Upper lobe of right lung (tissue), 1 donor: Measurements from ENCODE around the gene PLA2G2F. TPM values are rescaled to one million over a fixed set of nuclear protein-coding genes. Genes with fewer than 3 reads are reported as not detected.

Source experiments
- ATAC-seq: fragments of 200-7000 bp; cut with Tn5 transposase; one replicate; pipeline ENCODE4 v1.9.1; 2020; ENCODE audit warnings: mild to moderate bottlenecking, moderate library complexity
- DNase-seq: peaks from one replicate; pipeline ENCODE4 v3.0.0-alpha.2; 2020
- H3K27ac ChIP-seq: fragments of 200-600 bp; one replicate; pipeline ENCODE4 v1.8.0; 2022
- H3K27me3 ChIP-seq: fragments of 200-600 bp; one replicate; pipeline ENCODE4 v1.8.0; 2022; ENCODE audit warnings: mild to moderate bottlenecking
- H3K36me3 ChIP-seq: fragments of 200-600 bp; one replicate; pipeline ENCODE4 v1.8.0; 2022
- H3K4me1 ChIP-seq: fragments of 200-600 bp; one replicate; pipeline ENCODE4 v1.8.0; 2022
- H3K4me3 ChIP-seq: fragments of 200-600 bp; one replicate; pipeline ENCODE4 v1.8.0; 2022; ENCODE audit warnings: mild to moderate bottlenecking
- H3K9me3 ChIP-seq: fragments of 200-600 bp; one replicate; pipeline ENCODE4 v1.8.0; 2022
- intact Hi-C: fragments of 100-400 bp; cut with DNase I; formaldehyde crosslinking; loops from one replicate; pipeline ENCODE4 v1.11.0; 2022
- total RNA-seq: library from RNA; stranded (reverse); fragmentation: NEBNext Ultra II Directional; extraction: Animal tissue kit (Norgen Biotek cat#: 25700); gene quantifications from one replicate; pipeline ENCODE4 v1.2.1, GENCODE V29; 2021
- TF ChIP-seq, protein P1 (sequence below): fragments of 200-600 bp; IDR thresholded peaks from one replicate; pipeline ENCODE4 v1.8.0; 2022; ENCODE audit warnings: antibody characterized with exemption
- donor health status: DM: no; HTN: yes; CAD: no; lungs with severe emphysema.

The PLA2G2F gene
- total RNA-seq, 1 donor from 2014 or later, result not detected

DNA sequence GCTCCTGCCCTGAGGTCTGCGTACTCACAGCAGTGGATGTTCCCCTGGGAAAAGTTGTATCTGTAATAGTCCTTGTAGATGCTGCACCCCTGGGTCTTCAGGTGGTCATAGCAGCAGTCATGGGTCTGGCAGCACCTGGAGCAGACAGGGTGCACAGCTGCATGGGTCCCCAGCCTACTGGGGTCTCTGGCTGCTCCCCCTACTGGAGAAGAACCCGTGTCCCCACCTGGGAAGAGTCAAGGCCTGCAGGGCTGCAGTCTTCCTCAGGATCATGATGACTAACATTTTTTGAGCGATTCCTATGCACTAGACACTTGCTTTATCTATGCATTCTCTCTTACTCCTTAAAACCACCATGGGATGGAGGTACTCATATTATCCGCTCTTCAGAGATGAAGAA is 23.6 kb upstream of the PLA2G2F start:
- no peak overlapping the region for H3K27ac ChIP-seq
- H3K36me3 ChIP-seq, result no peaks in the 10 kb centered on the region
- H3K27me3 ChIP-seq, result no peaks in the 10 kb centered on the region
- no peaks in the 10 kb centered on the region for H3K4me1 ChIP-seq
- TF ChIP-seq, protein P1, sequence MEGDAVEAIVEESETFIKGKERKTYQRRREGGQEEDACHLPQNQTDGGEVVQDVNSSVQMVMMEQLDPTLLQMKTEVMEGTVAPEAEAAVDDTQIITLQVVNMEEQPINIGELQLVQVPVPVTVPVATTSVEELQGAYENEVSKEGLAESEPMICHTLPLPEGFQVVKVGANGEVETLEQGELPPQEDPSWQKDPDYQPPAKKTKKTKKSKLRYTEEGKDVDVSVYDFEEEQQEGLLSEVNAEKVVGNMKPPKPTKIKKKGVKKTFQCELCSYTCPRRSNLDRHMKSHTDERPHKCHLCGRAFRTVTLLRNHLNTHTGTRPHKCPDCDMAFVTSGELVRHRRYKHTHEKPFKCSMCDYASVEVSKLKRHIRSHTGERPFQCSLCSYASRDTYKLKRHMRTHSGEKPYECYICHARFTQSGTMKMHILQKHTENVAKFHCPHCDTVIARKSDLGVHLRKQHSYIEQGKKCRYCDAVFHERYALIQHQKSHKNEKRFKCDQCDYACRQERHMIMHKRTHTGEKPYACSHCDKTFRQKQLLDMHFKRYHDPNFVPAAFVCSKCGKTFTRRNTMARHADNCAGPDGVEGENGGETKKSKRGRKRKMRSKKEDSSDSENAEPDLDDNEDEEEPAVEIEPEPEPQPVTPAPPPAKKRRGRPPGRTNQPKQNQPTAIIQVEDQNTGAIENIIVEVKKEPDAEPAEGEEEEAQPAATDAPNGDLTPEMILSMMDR, result no peak
- peak; percentile 29 for DNase-seq
- H3K9me3 ChIP-seq, result no peaks in the 10 kb centered on the region
- no peak overlapping the region for H3K4me3 ChIP-seq
- no peak for ATAC-seq
- intact Hi-C loops, result no loop called here

DNA sequence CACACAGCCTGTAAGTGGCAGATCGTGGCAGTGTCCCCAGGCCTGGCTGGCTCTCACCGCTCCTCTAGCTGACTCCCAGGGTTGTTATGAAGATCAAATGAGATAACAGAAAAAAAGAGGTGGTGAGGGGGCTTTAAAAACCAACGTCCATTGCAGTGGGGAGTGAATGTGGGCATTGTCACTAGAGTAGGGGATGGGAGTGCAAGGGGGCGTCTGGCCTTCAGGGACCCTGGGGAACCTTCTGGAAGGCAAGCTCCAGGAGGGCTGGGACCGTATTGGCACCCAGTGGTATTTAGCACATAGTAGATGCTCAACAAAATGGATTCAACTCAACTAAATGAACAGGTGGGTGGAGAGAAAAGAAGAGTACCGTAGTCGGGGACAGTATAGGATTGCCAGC is 23.2 kb upstream of the PLA2G2F start:
- intact Hi-C loops, result no loop called here
- ATAC-seq (no peak), DNase-seq (peak; percentile 19)
- TF ChIP-seq, protein P1, result no peak
- Histone ChIP-seq H3K27ac (no peak overlapping the region), H3K36me3 (no peaks in the 10 kb centered on the region), H3K9me3 (no peaks in the 10 kb centered on the region), H3K4me1 (no peaks in the 10 kb centered on the region), H3K4me3 (no peak overlapping the region), H3K27me3 (no peaks in the 10 kb centered on the region)

DNA sequence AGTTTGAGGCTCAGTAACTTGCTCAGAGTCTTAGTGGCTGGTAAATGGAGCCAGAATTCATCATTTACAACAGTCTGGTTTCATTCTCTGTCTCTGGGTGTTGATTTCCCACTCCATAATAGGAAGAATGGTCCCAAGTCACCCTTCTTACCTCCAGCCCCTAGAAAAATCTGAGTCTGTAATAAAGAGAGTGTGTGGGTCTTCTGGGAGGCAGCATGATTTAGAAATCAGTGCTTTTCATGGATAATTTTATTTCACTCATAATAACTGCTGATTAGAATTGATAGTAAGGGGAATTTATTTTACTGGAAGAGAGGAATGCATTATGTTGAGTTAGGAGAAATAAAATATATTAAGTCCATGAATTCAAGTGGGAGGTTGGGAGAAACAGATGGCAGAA is 21.9 kb upstream of the PLA2G2F start:
- Histone ChIP-seq H3K4me3 (no peak overlapping the region), H3K27ac (no peak overlapping the region), H3K9me3 (no peaks in the 10 kb centered on the region), H3K27me3 (no peaks in the 10 kb centered on the region), H3K36me3 (no peaks in the 10 kb centered on the region), H3K4me1 (no peaks in the 10 kb centered on the region)
- ATAC-seq (no peak), DNase-seq (no peak)
- TF ChIP-seq, protein P1, result no peak
- intact Hi-C loops, result no loop called here

DNA sequence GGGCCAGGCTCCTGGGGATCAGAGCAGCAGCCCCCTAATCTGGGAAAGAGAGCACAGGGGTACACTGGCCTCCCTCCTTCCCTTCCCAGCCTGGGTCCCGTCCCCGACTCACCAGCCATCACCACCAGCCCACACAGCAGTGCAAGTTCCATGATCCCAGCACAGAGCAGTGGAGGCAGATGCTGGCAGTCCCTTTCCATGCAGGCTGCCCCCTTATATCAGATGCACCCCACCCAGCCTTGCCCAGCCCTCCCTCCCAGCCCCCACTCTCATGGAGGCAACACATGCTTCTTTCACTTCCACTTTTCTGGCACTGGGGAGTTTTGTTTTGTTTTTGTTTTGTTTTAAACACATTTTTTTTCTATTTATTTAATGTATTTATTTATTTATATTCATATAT is 19.8 kb upstream of the PLA2G2F start, which contains the start of gene PLA2G2D:
Gene PLA2G2D (minus strand): TSS at position 190 of the 400 bp plus-strand sequence. CDS start 38 bp downstream, at position 152.
- no peaks in the 10 kb centered on the region for H3K36me3 ChIP-seq
- ATAC-seq (no peak), DNase-seq (peak; percentile 47)
- TF ChIP-seq, protein P1, result no peak
- H3K27ac ChIP-seq, result no peak within 1 kb of the TSS
- no peak within 1 kb of the TSS for H3K4me3 ChIP-seq
- H3K9me3 ChIP-seq, result no peaks in the 10 kb centered on the region
- H3K27me3 ChIP-seq, result no peaks in the 10 kb centered on the region
- intact Hi-C loops, result no loop called here
- no peaks in the 10 kb centered on the region for H3K4me1 ChIP-seq

DNA sequence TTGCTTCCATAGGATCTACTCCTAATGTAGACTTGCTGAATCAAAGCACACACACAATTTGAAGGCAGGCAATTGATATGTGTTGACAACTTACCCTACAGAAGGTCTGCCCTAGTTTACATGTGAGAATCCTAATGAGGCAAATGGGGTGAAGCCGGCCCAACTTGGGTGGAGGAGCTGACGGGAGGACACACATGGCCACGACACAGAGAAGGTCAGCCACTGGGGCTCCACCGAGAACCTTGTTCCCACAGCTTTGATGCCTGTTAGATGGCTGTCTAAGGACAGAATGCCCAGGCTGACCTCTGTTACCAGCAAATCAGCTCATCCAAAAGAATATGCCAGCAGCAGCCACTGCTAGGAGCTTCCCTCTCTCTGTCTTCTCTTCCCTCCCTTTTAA is 18.3 kb upstream of the PLA2G2F start:
- no peaks in the 10 kb centered on the region for H3K4me1 ChIP-seq
- no peaks in the 10 kb centered on the region for H3K27me3 ChIP-seq
- no peaks in the 10 kb centered on the region for H3K9me3 ChIP-seq
- intact Hi-C loops, result no loop called here
- TF ChIP-seq, protein P1, result no peak
- no peak for ATAC-seq
- DNase-seq, result no peak
- no peaks in the 10 kb centered on the region for H3K36me3 ChIP-seq
- H3K4me3 ChIP-seq, result no peak overlapping the region
- no peak overlapping the region for H3K27ac ChIP-seq
